HepG2 (cell line): ENCODE data around the gene PACS1. TPM values are rescaled to one million over a fixed set of nuclear protein-coding genes. Genes with fewer than 3 reads are reported as not detected.

Experiments used
- AHR ChIP-seq: IDR thresholded peaks from 2 replicates; pipeline ENCODE4 v1.6.1; 2018; ENCODE audit warnings: missing genetic modification reagents, missing compliant biosample characterization
- CSRNP2 ChIP-seq: sonication (generic); formaldehyde crosslinking; conservative IDR thresholded peaks from 2 replicates; pipeline ENCODE4 v1.8.0; 2022; ENCODE audit warnings: low read depth, missing genetic modification reagents
- ELF1 ChIP-seq: sonication (generic); formaldehyde crosslinking; IDR thresholded peaks from 2 replicates; pipeline ENCODE4 v1.4.0; 2020; ENCODE audit warnings: missing genetic modification reagents
- GATA4 ChIP-seq: sonication (generic); IDR thresholded peaks from 2 replicates; pipeline ENCODE4 v1.6.1; 2016; ENCODE audit warnings: antibody characterized with exemption, low read depth, borderline replicate concordance
- GTF2F1 ChIP-seq: fragments of 150-350 bp; IDR thresholded peaks from 2 replicates; pipeline ENCODE4 v1.6.1; 2014; ENCODE audit warnings: low read length
- HNRNPLL ChIP-seq: fragments of 200-400 bp; formaldehyde crosslinking; IDR thresholded peaks from 2 replicates; pipeline ENCODE4 v1.6.1; 2017; ENCODE audit warnings: mild to moderate bottlenecking, low read depth, low read length; ENCODE audit not compliant: poor library complexity, severe bottlenecking
- IRX3 ChIP-seq: sonication (generic); formaldehyde crosslinking; IDR thresholded peaks from 2 replicates; pipeline ENCODE4 v1.8.1; 2023; ENCODE audit warnings: mild to moderate bottlenecking, low read depth, missing genetic modification reagents, borderline replicate concordance
- KLF16 ChIP-seq, 2 experiments: sonication (generic) in 1 of 2; formaldehyde crosslinking in 1 of 2; IDR thresholded peaks; 2 replicates each; pipeline versions ENCODE4 v1.6.1 to v1.8.0; 2016 to 2023; ENCODE audit warnings: missing genetic modification reagents in 2 of 2, missing compliant biosample characterization in 1 of 2
- MAFG ChIP-seq: sonication (generic); formaldehyde crosslinking; IDR thresholded peaks from 2 replicates; pipeline ENCODE4 v1.5.1; 2020; ENCODE audit warnings: mild to moderate bottlenecking, missing genetic modification reagents
- MATR3 ChIP-seq: sonication (generic); formaldehyde crosslinking; IDR thresholded peaks from 2 replicates; pipeline ENCODE4 v1.4.0; 2020; ENCODE audit warnings: missing genetic modification reagents
- MAX ChIP-seq: IDR thresholded peaks from 2 replicates; pipeline ENCODE4 v1.6.1; 2012; ENCODE audit warnings: inconsistent platforms
- MTERF4 ChIP-seq: sonication (generic); formaldehyde crosslinking; IDR thresholded peaks from 2 replicates; pipeline ENCODE4 v1.8.0; 2023; ENCODE audit warnings: mild to moderate bottlenecking, missing genetic modification reagents
- NR2F6 ChIP-seq, 2 experiments: IDR thresholded peaks; 2 replicates each; pipeline ENCODE4 v1.6.1; 2016; ENCODE audit warnings: antibody characterized with exemption in 1 of 2, mild to moderate bottlenecking in 1 of 2
- RAD51 ChIP-seq: fragments of 450-650 bp; IDR thresholded peaks from 2 replicates; pipeline ENCODE4 v1.6.1; 2016; ENCODE audit warnings: borderline replicate concordance
- RBFOX2 ChIP-seq: fragments of 200-400 bp; formaldehyde crosslinking; IDR thresholded peaks from 2 replicates; pipeline ENCODE4 v1.6.1; 2017; ENCODE audit warnings: low read depth, mild to moderate bottlenecking, low read length
- REPIN1 ChIP-seq: sonication (generic); formaldehyde crosslinking; IDR thresholded peaks from 2 replicates; pipeline ENCODE4 v1.8.0; 2022; ENCODE audit warnings: missing genetic modification reagents, low read depth, mild to moderate bottlenecking, borderline replicate concordance
- TEAD2 ChIP-seq: sonication (generic); formaldehyde crosslinking; IDR thresholded peaks from 2 replicates; pipeline ENCODE4 v1.9.0; 2021; ENCODE audit warnings: missing genetic modification reagents
- ZNF138 ChIP-seq: sonication (generic); formaldehyde crosslinking; IDR thresholded peaks from 2 replicates; pipeline ENCODE4 v1.5.0; 2020; ENCODE audit warnings: mild to moderate bottlenecking, low read depth, missing genetic modification reagents
- ZNF317 ChIP-seq: sonication (generic); formaldehyde crosslinking; IDR thresholded peaks from 2 replicates; pipeline ENCODE4 v1.5.0; 2020; ENCODE audit warnings: mild to moderate bottlenecking, missing genetic modification reagents
- ZNF337 ChIP-seq: sonication (generic); formaldehyde crosslinking; IDR thresholded peaks from 2 replicates; pipeline ENCODE4 v1.5.1; 2020; ENCODE audit warnings: missing genetic modification reagents, low read depth, mild to moderate bottlenecking, borderline replicate concordance
- ZNF556 ChIP-seq: sonication (generic); formaldehyde crosslinking; IDR thresholded peaks from 2 replicates; pipeline ENCODE4 v1.4.0; 2020; ENCODE audit warnings: mild to moderate bottlenecking, missing genetic modification reagents, borderline replicate concordance
- ZNF577 ChIP-seq: sonication (generic); formaldehyde crosslinking; IDR thresholded peaks from 2 replicates; pipeline ENCODE4 v1.4.0; 2020; ENCODE audit warnings: mild to moderate bottlenecking, low read depth, missing genetic modification reagents, borderline replicate concordance
- ZNF782 ChIP-seq: sonication (generic); formaldehyde crosslinking; IDR thresholded peaks from 2 replicates; pipeline ENCODE4 v1.4.0; 2020; ENCODE audit warnings: missing genetic modification reagents, mild to moderate bottlenecking, borderline replicate concordance
- ZSCAN5A ChIP-seq: sonication (generic); formaldehyde crosslinking; IDR thresholded peaks from 2 replicates; pipeline ENCODE4 v1.8.0; 2022; ENCODE audit warnings: mild to moderate bottlenecking, missing genetic modification reagents, borderline replicate concordance
- polyA plus RNA-seq, 8 experiments: library from polyadenylated mRNA; depleted of rRNA in 3 of 8; stranded (reverse) in 7 of 8; unstranded in 1 of 8; fragments of >200 nt; fragmentation: Illumina TruSeq in 4 of 8; extraction: Trizol in 4 of 8; gene quantifications; 2 replicates each; pipeline versions ENCODE4 v1.2.1 to v1.2.3, GENCODE V29; 2011 to 2016; ENCODE audit warnings: low read depth in 4 of 8, missing spikeins in 1 of 8, mixed read lengths in 1 of 8; ENCODE audit not compliant: insufficient read depth in 1 of 8
- total RNA-seq, 5 experiments: library from RNA; depleted of rRNA; stranded (reverse); fragments of >200 nt; fragmentation: Illumina TruSeq; extraction: Trizol; gene quantifications; 2 replicates each; pipeline ENCODE4 v1.2.3, GENCODE V29; 2016; ENCODE audit warnings: low read depth in 1 of 5

PACS1 gene
- total and polyA plus RNA-seq, 2 of the 13 experiments (the other 11 are each of a cell fraction or from before 2014, with no cell fraction given): 7.6 to 8.6 TPM

- TF ChIP-seq GATA4: no peak
- no peak for TF ChIP-seq ELF1 (CRISPR knock-in tag)
- TF ChIP-seq CSRNP2 (CRISPR knock-in tag): peak; percentile 85; the same call in 1 of the 2 replicates
- no peak for TF ChIP-seq RAD51
- TF ChIP-seq ZNF556 (CRISPR knock-in tag): no peak; the same call in 1 of the 2 replicates
- TF ChIP-seq HNRNPLL: no peak
- TF ChIP-seq ZNF337 (CRISPR knock-in tag): no peak
- no peak for TF ChIP-seq GTF2F1
- no peak; the same call in 1 of the 2 replicates for TF ChIP-seq ZNF138
- peak; percentile 68; the same call in 1 of the 2 replicates for TF ChIP-seq MAX
- peak; percentile 88 for TF ChIP-seq ZNF317 (CRISPR knock-in tag)
- peak; percentile 92; the same call in 1 of the 2 replicates for TF ChIP-seq ZNF577 (CRISPR knock-in tag)
- no peak for TF ChIP-seq RBFOX2
- peak; percentile 83; the same call in 1 of the 2 replicates for TF ChIP-seq IRX3 (CRISPR knock-in tag)
- TF ChIP-seq AHR: peak; percentile 59; the same call in 1 of the 2 replicates
- peak; percentile 91; the same call in 1 of the 2 replicates for TF ChIP-seq MTERF4 (CRISPR knock-in tag)
- 0 out of 2 replicates have a peak, but pooled peaks have one; percentile 67 for TF ChIP-seq ZNF782 (CRISPR knock-in tag)
- no peak for TF ChIP-seq NR2F6 (IDR thresholded peaks at IDR 0.05)
- TF ChIP-seq NR2F6 (CRISPR knock-in tag; IDR thresholded peaks at IDR 0.05): peak; percentile 39; the same call in 1 of the 2 replicates
- no peak for TF ChIP-seq TEAD2
- no peak for TF ChIP-seq MATR3 (CRISPR knock-in tag)
- no peak; the same call in 1 of the 2 replicates for TF ChIP-seq REPIN1 (CRISPR knock-in tag)
- TF ChIP-seq KLF16 (CRISPR knock-in tag; IDR thresholded peaks at IDR 0.05): no peak
- 0 out of 2 replicates have a peak, but pooled peaks have one; percentile 39 for TF ChIP-seq ZSCAN5A (CRISPR knock-in tag)
- no peak for TF ChIP-seq MAFG
Measured at GRCh38 chr11:66289548-66290329, 219.7 kb downstream of the PACS1 start (continued).
